ENCODE data around the gene ALDH3B1.

Gene ALDH3B1

DNA sequence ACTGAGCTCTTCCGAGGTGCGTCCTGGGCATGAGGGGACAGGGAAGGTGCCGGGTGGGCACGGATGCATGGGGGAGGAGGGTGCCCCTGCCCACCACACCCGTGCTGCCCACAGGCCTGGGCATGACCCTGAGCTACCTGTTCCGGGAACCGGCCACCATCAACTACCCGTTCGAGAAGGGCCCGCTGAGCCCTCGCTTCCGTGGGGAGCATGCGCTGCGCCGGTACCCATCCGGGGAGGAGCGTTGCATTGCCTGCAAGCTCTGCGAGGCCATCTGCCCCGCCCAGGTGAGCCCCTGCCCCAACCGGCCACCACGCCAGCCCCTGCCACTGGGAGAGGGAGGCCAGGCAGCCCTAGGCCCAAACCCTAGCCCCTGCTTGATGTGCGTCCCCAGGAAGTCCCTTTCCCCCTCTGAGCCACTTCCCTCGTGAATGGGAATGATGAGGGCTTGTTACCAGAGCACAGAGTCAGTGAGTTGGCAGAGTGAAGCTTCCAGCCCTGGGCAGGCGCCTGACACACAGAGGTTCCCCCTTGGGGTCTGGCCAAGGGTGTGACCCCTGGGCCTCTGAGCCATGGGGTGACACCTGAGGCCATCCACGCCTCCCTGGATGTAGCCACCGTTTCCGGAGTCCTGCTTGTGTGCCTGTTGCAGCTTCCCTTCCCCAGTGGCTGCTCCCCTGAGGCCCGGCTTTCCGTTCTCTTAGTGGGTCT, 23.0 kb downstream of the ALDH3B1 start:
- no peak for DNase-seq

- no peak for DNase-seq
Observed at GRCh38 chr11:68033708-68034045, 23.6 kb downstream of the ALDH3B1 start.

DNA sequence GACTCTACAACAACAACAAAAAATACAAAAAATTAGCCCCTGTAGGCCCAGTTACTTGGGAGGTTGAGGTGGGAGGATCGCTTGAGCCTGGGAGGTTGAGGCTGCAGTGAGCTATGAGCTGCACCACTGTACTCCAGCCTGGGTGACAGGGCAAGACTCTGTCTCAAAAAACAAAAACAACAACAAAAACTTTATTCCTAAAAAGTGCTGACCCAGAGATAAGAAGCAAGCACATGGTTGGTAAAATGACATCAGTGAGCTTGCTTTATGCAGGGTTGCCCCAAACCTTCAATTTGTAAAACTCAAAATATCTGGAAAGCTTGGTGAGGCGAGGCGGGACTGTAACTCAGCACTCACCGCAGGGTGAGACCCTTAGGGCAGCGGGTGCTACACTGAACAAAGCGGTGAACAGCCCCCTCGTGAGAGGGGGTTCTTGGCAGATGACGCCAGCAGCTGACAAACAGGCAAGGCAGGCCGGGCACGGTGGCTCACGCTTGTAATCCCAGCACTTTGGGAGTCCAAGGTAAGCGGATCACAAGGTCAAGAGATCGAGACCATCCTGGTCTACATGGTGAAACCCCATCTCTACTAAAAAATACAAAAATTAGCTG, 25.2 kb downstream of the ALDH3B1 start:
- no peak for DNase-seq

- no peak for DNase-seq
Observed at GRCh38 chr11:68036141-68036716, 26.1 kb downstream of the ALDH3B1 start.

GRCh38 chr11:68036717-68037239, 26.7 kb downstream of the ALDH3B1 start:
- DNase-seq = no peak

DNA sequence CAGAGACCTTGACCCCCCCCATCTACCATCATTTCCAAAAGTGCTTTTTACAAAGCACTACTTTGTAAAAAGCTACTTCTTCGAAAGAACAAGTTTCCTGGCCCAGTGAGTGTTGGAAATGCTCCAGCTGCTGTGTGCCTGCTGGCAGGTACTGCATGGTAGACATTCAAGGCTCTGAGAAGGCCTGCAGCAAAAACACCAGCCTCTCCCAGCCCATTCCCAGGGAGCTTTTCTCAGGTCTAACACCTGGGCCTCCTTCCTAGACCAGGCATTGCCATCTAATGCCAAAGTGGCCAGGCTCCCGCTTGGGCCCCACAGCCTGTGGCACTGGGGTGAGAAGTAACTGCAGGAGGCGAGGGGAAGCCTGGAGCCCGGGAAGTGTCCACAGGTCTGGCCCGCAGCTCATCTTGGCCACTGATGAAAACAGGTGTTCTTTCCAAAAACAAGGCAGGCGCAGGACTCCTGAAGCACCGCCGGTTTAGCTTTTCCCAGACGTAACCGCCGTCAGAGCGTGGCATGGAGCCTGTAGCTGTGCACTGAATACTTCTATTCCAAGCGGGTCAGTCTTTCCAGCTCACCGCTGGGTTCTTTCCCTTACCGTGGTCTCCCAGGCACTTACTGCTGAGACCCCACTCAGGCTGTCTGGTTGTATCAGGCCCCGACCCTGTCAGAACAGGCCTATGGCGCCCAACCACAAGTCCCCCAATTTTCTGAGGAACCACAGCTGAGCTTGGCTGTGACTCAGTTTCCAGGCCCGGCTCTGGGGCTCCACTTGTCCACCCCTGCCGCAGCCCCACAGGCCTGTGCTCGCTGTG, 27.5 kb downstream of the ALDH3B1 start:
- no peak for DNase-seq

- no peak for DNase-seq
Observed at GRCh38 chr11:68038226-68038717, 28.1 kb downstream of the ALDH3B1 start.

- DNase-seq = peak; percentile 55
Observed at GRCh38 chr11:68038718-68039525, 28.8 kb downstream of the ALDH3B1 start, which contains the start of gene TCIRG1. Gene TCIRG1, plus strand, starts transcription at chr11:68039025. Its CDS starts 2,247 bp downstream, at chr11:68041272.

- no peak for DNase-seq
Observed at GRCh38 chr11:68039526-68040086, 29.5 kb downstream of the ALDH3B1 start.

GRCh38 chr11:68040101-68040956, 30.2 kb downstream of the ALDH3B1 start:
- peak; percentile 31 for DNase-seq

GRCh38 chr11:68040957-68041591, 30.9 kb downstream of the ALDH3B1 start:
- DNase-seq = no peak

DNA sequence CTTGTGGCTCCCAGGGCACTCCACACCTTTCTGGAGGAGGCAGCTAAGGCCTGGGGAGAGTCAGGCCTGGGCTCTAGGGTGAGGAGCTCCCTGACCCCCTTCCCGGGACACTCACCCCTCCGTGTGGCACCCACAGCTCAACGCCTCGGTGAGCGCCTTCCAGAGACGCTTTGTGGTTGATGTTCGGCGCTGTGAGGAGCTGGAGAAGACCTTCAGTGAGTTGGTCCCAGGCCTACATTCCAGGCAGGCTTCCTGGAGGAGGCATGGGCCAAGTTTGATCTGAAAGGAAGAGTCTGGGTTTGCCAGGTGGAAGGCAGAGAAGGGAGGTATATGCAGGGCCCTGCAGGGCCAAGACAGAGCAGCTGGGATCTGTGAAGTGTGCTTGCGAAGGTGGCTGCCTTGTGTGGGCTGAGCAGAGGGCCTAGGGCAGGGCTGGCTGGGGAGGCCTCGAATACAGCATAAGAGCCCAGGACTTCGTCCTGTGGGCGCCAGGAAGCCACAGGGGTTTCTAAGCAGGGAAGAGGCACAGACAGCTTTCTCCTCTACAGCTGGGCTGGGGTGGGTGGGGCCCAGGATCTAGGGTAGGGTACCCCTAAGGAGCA, 31.6 kb downstream of the ALDH3B1 start:
- no peak for DNase-seq

DNA sequence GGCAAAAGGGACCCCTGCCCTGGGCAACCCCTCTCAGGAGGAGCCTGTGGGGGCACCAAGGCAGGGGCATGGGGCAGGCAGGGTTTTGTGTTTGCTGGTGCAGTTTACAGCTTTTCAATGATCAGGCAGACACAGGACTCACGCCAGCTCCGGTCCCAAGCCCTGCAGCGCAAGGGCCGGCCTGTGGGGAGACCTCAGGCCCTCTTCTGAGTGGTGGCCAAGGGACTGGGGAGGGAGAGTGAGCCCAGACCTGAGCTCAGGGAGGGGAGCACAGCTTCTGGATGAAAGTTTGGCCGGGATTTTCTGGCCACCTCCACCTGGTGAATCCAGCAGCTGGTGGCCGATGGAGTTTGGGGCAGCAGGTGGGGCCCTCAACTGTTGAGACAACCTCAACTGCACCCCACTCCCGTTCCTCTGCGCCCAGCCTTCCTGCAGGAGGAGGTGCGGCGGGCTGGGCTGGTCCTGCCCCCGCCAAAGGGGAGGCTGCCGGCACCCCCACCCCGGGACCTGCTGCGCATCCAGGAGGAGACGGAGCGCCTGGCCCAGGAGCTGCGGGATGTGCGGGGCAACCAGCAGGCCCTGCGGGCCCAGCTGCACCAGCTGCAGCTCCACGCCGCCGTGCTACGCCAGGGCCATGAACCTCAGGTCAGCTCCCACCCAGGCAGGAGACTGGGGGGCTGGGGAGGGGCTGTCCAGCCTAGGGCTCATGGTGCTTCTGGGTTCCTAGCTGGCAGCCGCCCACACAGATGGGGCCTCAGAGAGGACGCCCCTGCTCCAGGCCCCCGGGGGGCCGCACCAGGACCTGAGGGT, 32.3 kb downstream of the ALDH3B1 start:
- DNase-seq = no peak

GRCh38 chr11:68043029-68043348, 32.9 kb downstream of the ALDH3B1 start:
- no peak for DNase-seq

- DNase-seq = no peak
Observed at GRCh38 chr11:68043349-68044144, 33.4 kb downstream of the ALDH3B1 start.

DNA sequence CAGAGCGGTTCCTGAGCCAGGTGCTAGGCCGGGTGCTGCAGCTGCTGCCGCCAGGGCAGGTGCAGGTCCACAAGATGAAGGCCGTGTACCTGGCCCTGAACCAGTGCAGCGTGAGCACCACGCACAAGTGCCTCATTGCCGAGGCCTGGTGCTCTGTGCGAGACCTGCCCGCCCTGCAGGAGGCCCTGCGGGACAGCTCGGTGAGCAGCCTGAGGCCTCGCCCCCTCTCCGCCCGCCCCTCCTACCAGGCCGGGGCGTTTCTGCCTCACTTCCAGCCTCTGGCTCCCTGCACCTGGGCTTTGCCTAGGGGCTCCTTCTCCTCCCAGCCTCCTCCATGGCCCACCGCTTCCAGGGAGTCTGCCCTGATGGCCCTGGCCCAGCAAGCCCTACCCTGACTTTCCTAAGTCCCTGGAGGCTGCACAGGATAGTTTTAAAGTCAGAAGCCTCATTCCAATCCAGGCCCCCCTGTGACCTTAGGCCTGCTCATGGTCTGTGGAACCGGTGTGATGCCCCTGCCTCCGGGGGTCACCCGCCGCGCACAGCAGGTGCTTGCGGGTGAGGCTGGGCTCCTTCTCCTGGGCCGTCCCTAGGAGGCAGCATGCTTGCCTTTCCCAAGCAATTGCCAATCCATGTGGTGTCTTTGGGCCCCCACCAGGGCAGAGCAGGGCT, 34.2 kb downstream of the ALDH3B1 start:
- no peak for DNase-seq

- no peak for DNase-seq
Observed at GRCh38 chr11:68044898-68045351, 34.8 kb downstream of the ALDH3B1 start.

All from stimulated activated naive CD4-positive, alpha-beta T cell treated with Interleukin-2 at 50 U/mL for 16 hours (primary cell).